AG09309 (cell line): ENCODE results near the gene BCKDK.
"Not testable (repeated sequence)": the region's sequence is repeated elsewhere in the genome, so short reads cannot be mapped to it uniquely, and the experiment has no call there.

Source experiments
- DNase-seq: peaks from one replicate; pipeline ENCODE4 v3.0.0-alpha.2; 2010; ENCODE audit warnings: low read depth
- H3K4me3 ChIP-seq: 2 replicates; pipeline ENCODE4 v1.5.1; 2011; ENCODE audit warnings: mild to moderate bottlenecking, low read depth, low read length, moderate library complexity; ENCODE audit not compliant: control insufficient read depth
- CTCF ChIP-seq: IDR thresholded peaks from 2 replicates; pipeline ENCODE4 v1.5.1; 2011; ENCODE audit warnings: mild to moderate bottlenecking, low read depth, low read length, inconsistent platforms; ENCODE audit not compliant: insufficient read depth, control insufficient read depth; ENCODE audit errors: missing control alignments

Gene BCKDK

GRCh38 chr16:31148281-31148728 is 40.1 kb downstream of the BCKDK start:
- no peak for DNase-seq
- no peak overlapping the region for H3K4me3 ChIP-seq
- TF ChIP-seq CTCF, result no peak

DNA sequence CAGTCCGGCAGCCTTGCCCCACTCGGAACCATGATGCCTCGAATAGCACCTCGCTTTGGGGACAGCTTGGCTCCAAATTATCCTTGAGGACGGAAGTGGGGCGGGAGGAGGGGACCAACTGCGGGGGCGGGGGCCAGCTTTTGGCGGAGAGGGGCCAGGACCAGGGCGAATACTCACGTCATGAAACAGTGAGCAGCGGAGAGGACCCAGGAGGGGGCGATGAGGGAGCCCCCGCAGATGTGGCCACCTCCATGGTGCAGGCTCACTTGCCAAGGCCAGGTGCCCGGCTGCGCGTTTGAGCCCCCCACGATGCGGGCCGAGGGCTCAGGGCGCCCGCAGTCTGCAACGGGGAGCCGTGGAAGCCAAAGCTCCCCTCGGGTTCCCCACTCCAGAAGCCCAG is 40.7 kb downstream of the BCKDK start:
- no peak for DNase-seq
- no peak overlapping the region for H3K4me3 ChIP-seq
- TF ChIP-seq CTCF, result no peak

DNA sequence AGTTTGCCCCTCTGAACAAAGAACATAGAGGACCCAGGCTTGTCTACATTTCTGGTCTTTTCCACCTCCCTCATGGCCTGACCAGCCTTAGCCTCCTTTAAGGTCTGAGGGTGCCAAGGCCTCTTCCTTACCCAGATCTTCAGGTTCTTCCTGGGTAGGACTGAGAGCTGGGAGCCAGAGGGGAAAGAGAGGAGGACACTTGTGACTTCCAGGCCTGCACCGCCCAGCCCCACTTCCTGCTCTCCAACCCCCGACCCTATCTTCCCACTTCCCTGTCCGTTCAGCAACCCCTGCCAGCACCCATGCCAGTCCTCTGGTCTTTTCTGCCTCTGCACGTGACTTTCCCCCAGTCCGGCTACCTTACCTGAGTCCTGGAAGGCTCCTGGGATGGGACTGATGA is 41.1 kb downstream of the BCKDK start:
- no peak for DNase-seq
- TF ChIP-seq CTCF, result no peak

GRCh38 chr16:31149894-31150890 is 42.0 kb downstream of the BCKDK start, which contains the start of gene PRSS36:
PRSS36 (minus strand) TSS chr16:31150066; CDS start chr16:31150035, 31 bp downstream.
- no peak for DNase-seq
- no peak within 1 kb of the TSS for H3K4me3 ChIP-seq
- no peak for TF ChIP-seq CTCF

More for the DNA sequence above, 41.1 kb downstream of the BCKDK start:
- H3K4me3 ChIP-seq, result no peak overlapping the region

- H3K4me3 ChIP-seq, DNase-seq: not testable (repeated sequence)
Measured at GRCh38 chr16:31150976-31151375, 42.8 kb downstream of the BCKDK start.

DNA sequence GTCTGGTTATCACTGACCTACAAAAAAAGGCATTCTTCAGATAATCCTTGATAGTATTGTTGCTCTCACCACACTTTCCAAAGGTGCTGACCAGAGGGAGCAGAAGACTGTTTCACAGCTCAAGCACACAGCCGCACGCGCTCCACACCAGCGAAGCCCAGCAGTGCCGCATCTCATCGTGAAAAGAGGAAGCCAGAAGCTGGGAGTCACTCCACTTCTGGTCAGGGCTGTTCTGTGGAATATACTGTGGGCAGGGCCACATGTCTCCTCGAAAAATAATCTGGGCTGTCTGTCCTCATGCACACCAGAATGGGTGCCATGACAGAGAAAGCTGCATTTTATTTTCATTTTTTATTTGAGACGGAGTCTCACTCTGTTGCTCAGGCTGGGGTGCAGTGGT is 49.0 kb downstream of the BCKDK start:
- no peak for DNase-seq
- H3K4me3 ChIP-seq, result no peak overlapping the region
- TF ChIP-seq CTCF, result no peak
